ENCODE results near the gene CPED1. TPM values are rescaled to one million over a fixed set of nuclear protein-coding genes. Genes with fewer than 3 reads are reported as not detected.

Gene CPED1
- total RNA-seq, 1 experiment from 2014 or later = 0.44 TPM

DNA sequence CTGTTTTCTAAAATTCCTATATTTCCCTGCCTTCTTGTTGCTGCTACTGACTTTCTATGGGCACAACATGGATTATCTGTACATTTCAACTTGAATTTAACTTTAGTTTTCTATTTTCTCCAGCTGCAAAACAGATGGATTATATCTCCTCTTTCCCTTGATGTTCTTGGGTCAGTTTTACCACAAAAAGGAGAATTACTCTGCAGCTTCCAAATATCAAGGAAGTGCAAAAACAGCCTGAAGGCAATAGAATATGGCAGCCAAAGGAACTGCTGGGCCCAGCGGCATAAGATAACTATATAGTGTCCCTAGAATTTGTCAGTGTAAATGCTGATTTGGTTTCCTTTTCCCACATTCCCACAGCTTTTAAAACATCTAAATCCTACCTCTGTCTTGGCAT lies 29.1 kb downstream of the CPED1 start:
- TF ChIP-seq RORB (CRISPR knock-in tag; IDR thresholded peaks at IDR 0.05) (no peak), FOXJ3 (CRISPR knock-in tag; IDR thresholded peaks at IDR 0.05; ENCODE audit: borderline replicate concordance) (no peak), ZNF317 (CRISPR knock-in tag; IDR thresholded peaks at IDR 0.05; ENCODE audit: borderline replicate concordance, low read depth) (no peak), NR2C2 (CRISPR knock-in tag; IDR thresholded peaks at IDR 0.05) (no peak), JUN (CRISPR knock-in tag; IDR thresholded peaks at IDR 0.05) (no peak), ZNF396 (CRISPR knock-in tag; IDR thresholded peaks at IDR 0.05; ENCODE audit: borderline replicate concordance) (no peak), ATF2 (CRISPR knock-in tag; IDR thresholded peaks at IDR 0.05; ENCODE audit: borderline replicate concordance, low read depth) (no peak), ELF4 (CRISPR knock-in tag; IDR thresholded peaks at IDR 0.05; ENCODE audit: low read depth) (no peak)
- TF ChIP-seq, protein P1, sequence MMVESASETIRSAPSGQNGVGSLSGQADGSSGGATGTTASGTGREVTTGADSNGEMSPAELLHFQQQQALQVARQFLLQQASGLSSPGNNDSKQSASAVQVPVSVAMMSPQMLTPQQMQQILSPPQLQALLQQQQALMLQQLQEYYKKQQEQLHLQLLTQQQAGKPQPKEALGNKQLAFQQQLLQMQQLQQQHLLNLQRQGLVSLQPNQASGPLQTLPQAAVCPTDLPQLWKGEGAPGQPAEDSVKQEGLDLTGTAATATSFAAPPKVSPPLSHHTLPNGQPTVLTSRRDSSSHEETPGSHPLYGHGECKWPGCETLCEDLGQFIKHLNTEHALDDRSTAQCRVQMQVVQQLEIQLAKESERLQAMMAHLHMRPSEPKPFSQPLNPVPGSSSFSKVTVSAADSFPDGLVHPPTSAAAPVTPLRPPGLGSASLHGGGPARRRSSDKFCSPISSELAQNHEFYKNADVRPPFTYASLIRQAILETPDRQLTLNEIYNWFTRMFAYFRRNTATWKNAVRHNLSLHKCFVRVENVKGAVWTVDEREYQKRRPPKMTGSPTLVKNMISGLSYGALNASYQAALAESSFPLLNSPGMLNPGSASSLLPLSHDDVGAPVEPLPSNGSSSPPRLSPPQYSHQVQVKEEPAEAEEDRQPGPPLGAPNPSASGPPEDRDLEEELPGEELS (CRISPR knock-in tag; IDR thresholded peaks at IDR 0.05) = no peak
- TF ChIP-seq, protein P2, sequence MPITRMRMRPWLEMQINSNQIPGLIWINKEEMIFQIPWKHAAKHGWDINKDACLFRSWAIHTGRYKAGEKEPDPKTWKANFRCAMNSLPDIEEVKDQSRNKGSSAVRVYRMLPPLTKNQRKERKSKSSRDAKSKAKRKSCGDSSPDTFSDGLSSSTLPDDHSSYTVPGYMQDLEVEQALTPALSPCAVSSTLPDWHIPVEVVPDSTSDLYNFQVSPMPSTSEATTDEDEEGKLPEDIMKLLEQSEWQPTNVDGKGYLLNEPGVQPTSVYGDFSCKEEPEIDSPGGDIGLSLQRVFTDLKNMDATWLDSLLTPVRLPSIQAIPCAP (CRISPR knock-in tag; IDR thresholded peaks at IDR 0.05) = no peak
- no peaks in the 10 kb centered on the region for H3K9me3 Mint-ChIP-seq
- no peaks in the 10 kb centered on the region for H3K36me3 Mint-ChIP-seq
- POLR2A ChIA-PET = no interaction called here
- H3K27ac Mint-ChIP-seq = no peak overlapping the region
- CTCF ChIA-PET = no interaction called here
- H3K4me3 Mint-ChIP-seq = no peak overlapping the region
- H3K4me1 Mint-ChIP-seq = no peaks in the 10 kb centered on the region
- ATAC-seq = no peak
- no peak for DNase-seq (ENCODE audit: low spot score)
- no peaks in the 10 kb centered on the region for H3K27me3 Mint-ChIP-seq (ENCODE audit: low read depth)

GRCh38 chr7:121019018-121019417 lies 30.5 kb downstream of the CPED1 start:
- TF ChIP-seq E2F5 (CRISPR knock-in tag; IDR thresholded peaks at IDR 0.05) (no peak), TEAD1 (CRISPR knock-in tag; IDR thresholded peaks at IDR 0.05) (no peak), FOXK1 (CRISPR knock-in tag; IDR thresholded peaks at IDR 0.05) (no peak), ZMAT4 (CRISPR knock-in tag; IDR thresholded peaks at IDR 0.05) (no peak), ZNF671 (CRISPR knock-in tag; IDR thresholded peaks at IDR 0.05) (no peak)
- TF ChIP-seq, protein P3, sequence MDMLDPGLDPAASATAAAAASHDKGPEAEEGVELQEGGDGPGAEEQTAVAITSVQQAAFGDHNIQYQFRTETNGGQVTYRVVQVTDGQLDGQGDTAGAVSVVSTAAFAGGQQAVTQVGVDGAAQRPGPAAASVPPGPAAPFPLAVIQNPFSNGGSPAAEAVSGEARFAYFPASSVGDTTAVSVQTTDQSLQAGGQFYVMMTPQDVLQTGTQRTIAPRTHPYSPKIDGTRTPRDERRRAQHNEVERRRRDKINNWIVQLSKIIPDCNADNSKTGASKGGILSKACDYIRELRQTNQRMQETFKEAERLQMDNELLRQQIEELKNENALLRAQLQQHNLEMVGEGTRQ (CRISPR knock-in tag; IDR thresholded peaks at IDR 0.05) = no peak
- Mint-ChIP-seq H3K9me3 (no peaks in the 10 kb centered on the region), H3K36me3 (no peaks in the 10 kb centered on the region), H3K27ac (no peak overlapping the region), H3K4me1 (no peaks in the 10 kb centered on the region), H3K27me3 (ENCODE audit: low read depth) (no peaks in the 10 kb centered on the region), H3K4me3 (no peak overlapping the region)
- ChIA-PET POLR2A (no interaction called here), CTCF (no interaction called here)
- ATAC-seq (no peak), DNase-seq (ENCODE audit: low spot score) (no peak)

- H3K27ac Mint-ChIP-seq = no peak overlapping the region
- 0 out of 2 replicates have a peak, but pooled peaks cover 3% of the 10 kb centered on the region for H3K4me1 Mint-ChIP-seq
- H3K4me3 Mint-ChIP-seq = no peak overlapping the region
- no peak for ATAC-seq
- ChIA-PET CTCF (no interaction called here), POLR2A (no interaction called here)
- H3K36me3 Mint-ChIP-seq = no peaks in the 10 kb centered on the region
- no peaks in the 10 kb centered on the region for H3K9me3 Mint-ChIP-seq
- DNase-seq (ENCODE audit: low spot score) = no peak
- H3K27me3 Mint-ChIP-seq (ENCODE audit: low read depth) = no peaks in the 10 kb centered on the region
- TF ChIP-seq, protein P4, sequence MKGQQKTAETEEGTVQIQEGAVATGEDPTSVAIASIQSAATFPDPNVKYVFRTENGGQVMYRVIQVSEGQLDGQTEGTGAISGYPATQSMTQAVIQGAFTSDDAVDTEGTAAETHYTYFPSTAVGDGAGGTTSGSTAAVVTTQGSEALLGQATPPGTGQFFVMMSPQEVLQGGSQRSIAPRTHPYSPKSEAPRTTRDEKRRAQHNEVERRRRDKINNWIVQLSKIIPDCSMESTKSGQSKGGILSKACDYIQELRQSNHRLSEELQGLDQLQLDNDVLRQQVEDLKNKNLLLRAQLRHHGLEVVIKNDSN (CRISPR knock-in tag; IDR thresholded peaks at IDR 0.05) = no peak
- TF ChIP-seq ATF1 (CRISPR knock-in tag; IDR thresholded peaks at IDR 0.05) = no peak
- TF ChIP-seq, protein P5, sequence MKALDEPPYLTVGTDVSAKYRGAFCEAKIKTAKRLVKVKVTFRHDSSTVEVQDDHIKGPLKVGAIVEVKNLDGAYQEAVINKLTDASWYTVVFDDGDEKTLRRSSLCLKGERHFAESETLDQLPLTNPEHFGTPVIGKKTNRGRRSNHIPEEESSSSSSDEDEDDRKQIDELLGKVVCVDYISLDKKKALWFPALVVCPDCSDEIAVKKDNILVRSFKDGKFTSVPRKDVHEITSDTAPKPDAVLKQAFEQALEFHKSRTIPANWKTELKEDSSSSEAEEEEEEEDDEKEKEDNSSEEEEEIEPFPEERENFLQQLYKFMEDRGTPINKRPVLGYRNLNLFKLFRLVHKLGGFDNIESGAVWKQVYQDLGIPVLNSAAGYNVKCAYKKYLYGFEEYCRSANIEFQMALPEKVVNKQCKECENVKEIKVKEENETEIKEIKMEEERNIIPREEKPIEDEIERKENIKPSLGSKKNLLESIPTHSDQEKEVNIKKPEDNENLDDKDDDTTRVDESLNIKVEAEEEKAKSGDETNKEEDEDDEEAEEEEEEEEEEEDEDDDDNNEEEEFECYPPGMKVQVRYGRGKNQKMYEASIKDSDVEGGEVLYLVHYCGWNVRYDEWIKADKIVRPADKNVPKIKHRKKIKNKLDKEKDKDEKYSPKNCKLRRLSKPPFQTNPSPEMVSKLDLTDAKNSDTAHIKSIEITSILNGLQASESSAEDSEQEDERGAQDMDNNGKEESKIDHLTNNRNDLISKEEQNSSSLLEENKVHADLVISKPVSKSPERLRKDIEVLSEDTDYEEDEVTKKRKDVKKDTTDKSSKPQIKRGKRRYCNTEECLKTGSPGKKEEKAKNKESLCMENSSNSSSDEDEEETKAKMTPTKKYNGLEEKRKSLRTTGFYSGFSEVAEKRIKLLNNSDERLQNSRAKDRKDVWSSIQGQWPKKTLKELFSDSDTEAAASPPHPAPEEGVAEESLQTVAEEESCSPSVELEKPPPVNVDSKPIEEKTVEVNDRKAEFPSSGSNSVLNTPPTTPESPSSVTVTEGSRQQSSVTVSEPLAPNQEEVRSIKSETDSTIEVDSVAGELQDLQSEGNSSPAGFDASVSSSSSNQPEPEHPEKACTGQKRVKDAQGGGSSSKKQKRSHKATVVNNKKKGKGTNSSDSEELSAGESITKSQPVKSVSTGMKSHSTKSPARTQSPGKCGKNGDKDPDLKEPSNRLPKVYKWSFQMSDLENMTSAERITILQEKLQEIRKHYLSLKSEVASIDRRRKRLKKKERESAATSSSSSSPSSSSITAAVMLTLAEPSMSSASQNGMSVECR (CRISPR knock-in tag; IDR thresholded peaks at IDR 0.05; ENCODE audit: borderline replicate concordance) = no peak
Measured at GRCh38 chr7:121020249-121020988, 31.9 kb downstream of the CPED1 start.

Data from WTC11 (cell line).